WI38 (cell line): ENCODE results near the gene MTNR1B.

Experiments used
- H3K4me3 ChIP-seq: 2 replicates; pipeline ENCODE4 v1.5.1; 2011; ENCODE audit warnings: low read depth, mild to moderate bottlenecking, control low read depth, low read length
- TF ChIP-seq, protein P1 (sequence below): IDR thresholded peaks from 2 replicates; pipeline ENCODE4 v1.5.1; 2012; ENCODE audit warnings: low read depth, mild to moderate bottlenecking, control low read depth, low read length

MTNR1B gene

DNA sequence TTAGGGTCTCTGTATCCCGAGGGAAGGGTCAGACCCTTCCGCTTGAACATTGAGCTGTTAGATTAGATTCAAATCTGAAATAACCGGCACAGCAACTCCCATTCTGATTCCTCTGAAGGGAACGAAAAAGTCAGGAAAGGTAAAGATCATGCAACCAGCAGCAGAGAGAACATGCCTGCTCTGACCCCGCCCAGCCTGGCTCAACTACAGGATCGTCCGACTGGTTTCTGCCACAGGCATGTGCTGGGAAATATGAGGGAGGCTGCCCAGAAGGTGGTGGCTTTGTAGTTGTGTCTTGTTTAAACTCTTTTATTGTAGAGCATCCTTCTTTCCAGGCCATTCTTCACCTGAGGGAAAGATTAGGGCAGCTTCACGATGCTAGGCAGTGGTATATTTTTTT lies 5.0 kb upstream of the MTNR1B start:
- H3K4me3 ChIP-seq = no peak overlapping the region
- TF ChIP-seq, protein P1, sequence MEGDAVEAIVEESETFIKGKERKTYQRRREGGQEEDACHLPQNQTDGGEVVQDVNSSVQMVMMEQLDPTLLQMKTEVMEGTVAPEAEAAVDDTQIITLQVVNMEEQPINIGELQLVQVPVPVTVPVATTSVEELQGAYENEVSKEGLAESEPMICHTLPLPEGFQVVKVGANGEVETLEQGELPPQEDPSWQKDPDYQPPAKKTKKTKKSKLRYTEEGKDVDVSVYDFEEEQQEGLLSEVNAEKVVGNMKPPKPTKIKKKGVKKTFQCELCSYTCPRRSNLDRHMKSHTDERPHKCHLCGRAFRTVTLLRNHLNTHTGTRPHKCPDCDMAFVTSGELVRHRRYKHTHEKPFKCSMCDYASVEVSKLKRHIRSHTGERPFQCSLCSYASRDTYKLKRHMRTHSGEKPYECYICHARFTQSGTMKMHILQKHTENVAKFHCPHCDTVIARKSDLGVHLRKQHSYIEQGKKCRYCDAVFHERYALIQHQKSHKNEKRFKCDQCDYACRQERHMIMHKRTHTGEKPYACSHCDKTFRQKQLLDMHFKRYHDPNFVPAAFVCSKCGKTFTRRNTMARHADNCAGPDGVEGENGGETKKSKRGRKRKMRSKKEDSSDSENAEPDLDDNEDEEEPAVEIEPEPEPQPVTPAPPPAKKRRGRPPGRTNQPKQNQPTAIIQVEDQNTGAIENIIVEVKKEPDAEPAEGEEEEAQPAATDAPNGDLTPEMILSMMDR = no peak

GRCh38 chr11:92965196-92965595 lies 4.3 kb upstream of the MTNR1B start:
- H3K4me3 ChIP-seq = no peak overlapping the region
- TF ChIP-seq, protein P1 = no peak

- TF ChIP-seq, protein P1 = no peak
- H3K4me3 ChIP-seq = no peak overlapping the region
These were observed 2.3 kb upstream of the MTNR1B start for GRCh38 chr11:92967178-92967577.

GRCh38 chr11:92967867-92968266 lies 1.6 kb upstream of the MTNR1B start:
- no peak overlapping the region for H3K4me3 ChIP-seq
- TF ChIP-seq, protein P1 = no peak

DNA sequence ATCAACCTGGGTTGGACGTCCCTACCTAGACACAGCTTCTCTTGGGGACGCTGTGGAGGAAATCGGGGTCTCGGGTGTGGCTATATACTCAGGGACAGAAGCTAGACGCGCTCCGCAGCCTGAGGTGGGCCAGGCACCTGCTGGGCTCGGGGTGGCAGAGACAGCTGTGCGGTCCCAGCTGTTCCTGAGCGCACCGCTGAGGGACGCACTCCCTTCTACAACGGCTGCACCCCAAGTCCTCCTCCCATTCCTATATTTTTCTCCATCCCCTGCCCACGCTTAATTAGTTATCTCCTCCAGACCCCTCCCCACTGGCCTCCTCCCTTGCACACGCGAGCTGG lies 188 bp upstream of the MTNR1B start:
- H3K4me3 ChIP-seq = peak overlapping the region; percentile 27
- TF ChIP-seq, protein P1 = no peak

DNA sequence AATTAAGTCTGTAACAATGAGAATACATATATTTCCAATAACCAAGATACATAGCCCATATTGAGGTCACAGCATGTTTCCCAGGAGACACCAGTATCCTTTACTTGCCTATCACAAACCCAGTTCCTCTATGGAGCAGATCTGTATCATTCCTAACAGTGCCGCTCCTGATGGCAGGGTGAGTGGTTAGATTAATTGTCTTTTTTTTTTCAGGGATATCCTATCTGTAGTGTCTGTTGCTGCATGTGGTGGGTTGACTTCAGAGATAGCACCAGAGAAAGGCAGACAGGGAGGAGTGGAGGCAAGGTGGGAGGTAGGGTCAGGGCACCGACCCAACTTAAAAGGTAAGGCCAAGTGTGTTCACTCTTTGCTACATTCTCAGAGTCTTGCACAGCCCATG lies 2.8 kb downstream of the MTNR1B start:
- TF ChIP-seq, protein P1 = no peak

DNA sequence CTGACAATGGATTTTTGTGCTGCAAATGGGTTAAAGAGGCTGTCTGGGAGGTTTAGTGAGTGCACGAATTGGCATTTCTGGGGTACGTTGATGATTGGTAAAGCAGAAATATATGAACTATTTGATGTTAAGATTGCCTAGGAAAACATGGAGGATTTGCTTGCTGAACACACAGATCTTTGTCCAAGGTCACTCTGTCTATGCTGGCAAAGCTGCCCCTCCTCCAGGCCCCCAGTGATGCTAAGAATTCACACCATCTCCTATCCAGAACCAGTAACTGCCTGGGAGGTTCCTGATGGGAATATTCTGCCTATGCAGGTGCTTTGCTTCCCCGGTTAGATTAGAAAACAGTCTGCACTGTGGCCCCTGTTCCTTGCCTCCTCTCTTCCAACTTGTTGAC lies 5.8 kb downstream of the MTNR1B start:
- TF ChIP-seq, protein P1 = no peak
- H3K4me3 ChIP-seq = no peak overlapping the region

More for the DNA sequence above, 2.8 kb downstream of the MTNR1B start:
- H3K4me3 ChIP-seq = no peak overlapping the region
